B cell (primary cell): Measurements from ENCODE around the gene HOXD9. TPM values are rescaled to one million over a fixed set of nuclear protein-coding genes. Genes with fewer than 3 reads are reported as not detected.

ENCODE experiments used
- ATAC-seq: fragments of 200-7000 bp; cut with Tn5 transposase; one replicate; pipeline ENCODE4 v1.10.0; 2021; ENCODE audit warnings: low read depth, mild to moderate bottlenecking, moderate number of reproducible peaks, moderate library complexity
- CTCF ChIA-PET: fragments of 350-600 bp; sonication (Branson Sonifier 250); formaldehyde crosslinking; loops from one replicate; lab custom pipeline; 2021; ENCODE audit warnings: antibody characterized with exemption, inconsistent platforms; lab: Charles Lee
- POLR2A ChIA-PET: fragments of 350-600 bp; sonication (Branson Sonifier 250); formaldehyde crosslinking; loops from one replicate; lab custom pipeline; 2021; ENCODE audit warnings: antibody characterized with exemption; lab: Charles Lee
- DNase-seq: peaks from one replicate; pipeline ENCODE4 v3.0.0; 2013
- H2AFZ ChIP-seq: 2 replicates; pipeline ENCODE4 v1.6.1; 2012; ENCODE audit warnings: mild to moderate bottlenecking, low read depth, low read length; ENCODE audit not compliant: insufficient read depth, poor library complexity, severe bottlenecking
- H3K27ac ChIP-seq, 2 donors: 1 replicate in 1 of 2; 2 replicates in 1 of 2; pipeline ENCODE4 v1.5.1; 2012 to 2013; ENCODE audit warnings: low read length in 2 of 2, mild to moderate bottlenecking in 2 of 2, moderate library complexity in 1 of 2
- H3K27me3 ChIP-seq, 4 experiments: fragments of 200-600 bp in 1 of 4; sonication (generic) in 1 of 4; replicated peaks in 1 of 4; 1 replicate in 2 of 4; 2 replicates in 2 of 4; pipeline versions ENCODE4 v1.6.1 to v1.7.0; 2013 to 2016; ENCODE audit warnings: low read length in 3 of 4, mild to moderate bottlenecking in 2 of 4, mixed read lengths in 1 of 4, moderate library complexity in 1 of 4; ENCODE audit not compliant: insufficient read depth in 4 of 4, control insufficient read depth in 3 of 4; ENCODE audit errors: control extremely low read depth in 1 of 4
- H3K36me3 ChIP-seq, 2 experiments: replicated peaks in 1 of 2; 1 replicate in 1 of 2; 2 replicates in 1 of 2; pipeline versions ENCODE4 v1.6.1 to v1.7.1; 2013; ENCODE audit warnings: low read length in 1 of 2; ENCODE audit not compliant: insufficient read depth in 2 of 2, control insufficient read depth in 1 of 2; ENCODE audit errors: control extremely low read depth in 1 of 2, extremely low read depth in 1 of 2
- H3K4me1 ChIP-seq, 2 donors: fragments of 200-600 bp in 1 of 2; sonication (generic) in 1 of 2; 1 replicate in 1 of 2; 2 replicates in 1 of 2; pipeline versions ENCODE4 v1.5.1 to v1.6.1; 2013 to 2017; ENCODE audit warnings: low read length in 2 of 2; ENCODE audit not compliant: control insufficient read depth in 2 of 2, insufficient read depth in 2 of 2
- H3K4me2 ChIP-seq: replicated peaks from 2 replicates; pipeline ENCODE3; 2012; ENCODE audit warnings: mild to moderate bottlenecking, low read depth, low read length; ENCODE audit not compliant: poor library complexity, severe bottlenecking
- H3K4me3 ChIP-seq, 5 experiments: fragments of 200-600 bp in 1 of 5; sonication (generic) in 1 of 5; 1 replicate in 3 of 5; 2 replicates in 2 of 5; pipeline versions ENCODE4 v1.5.1 to v1.7.0; 2011 to 2016; ENCODE audit warnings: low read length in 4 of 5, mild to moderate bottlenecking in 4 of 5, low read depth in 2 of 5, control low read depth in 1 of 5, moderate library complexity in 1 of 5; ENCODE audit not compliant: insufficient read depth in 1 of 5; ENCODE audit errors: control extremely low read depth in 1 of 5, extremely low read depth in 1 of 5
- H3K79me2 ChIP-seq: fragments of 200-600 bp; sonication (generic); one replicate; pipeline ENCODE4 v1.6.0; 2016; ENCODE audit warnings: low read length; ENCODE audit not compliant: control insufficient read depth, insufficient read depth
- H3K9ac ChIP-seq: fragments of 200-600 bp; sonication (generic); 2 replicates; pipeline ENCODE4 v1.6.1; 2017; ENCODE audit warnings: mild to moderate bottlenecking, low read length, moderate library complexity
- H3K9me3 ChIP-seq, 3 donors: one replicate each; pipeline versions ENCODE4 v1.6.1 to v1.7.1; 2013; ENCODE audit warnings: low read length in 2 of 3; ENCODE audit not compliant: control insufficient read depth in 2 of 3, insufficient read depth in 1 of 3; ENCODE audit errors: control extremely low read depth in 1 of 3
- H4K20me1 ChIP-seq: 2 replicates; pipeline ENCODE4 v1.6.0; 2012; ENCODE audit warnings: mild to moderate bottlenecking, low read length; ENCODE audit not compliant: insufficient read depth, control insufficient read depth, poor library complexity, severe bottlenecking
- H3K27ac Mint-ChIP-seq: one replicate; pipeline ENCODE4 v1.8.0; 2021; ENCODE audit warnings: mixed read lengths
- H3K27me3 Mint-ChIP-seq: one replicate; pipeline ENCODE4 v1.8.0; 2021; ENCODE audit warnings: mixed read lengths
- H3K4me1 Mint-ChIP-seq: one replicate; pipeline ENCODE4 v1.8.0; 2021; ENCODE audit warnings: mixed read lengths
- H3K4me3 Mint-ChIP-seq: one replicate; pipeline ENCODE4 v1.8.0; 2021; ENCODE audit warnings: mixed read lengths
- H3K9me3 Mint-ChIP-seq: one replicate; pipeline ENCODE4 v1.8.0; 2022; ENCODE audit warnings: mixed read lengths; ENCODE audit not compliant: insufficient read depth
- EZH2 ChIP-seq: IDR thresholded peaks from 2 replicates; pipeline ENCODE4 v1.6.1; 2012; ENCODE audit warnings: borderline replicate concordance, low read depth, mild to moderate bottlenecking, moderate library complexity, low read length; ENCODE audit not compliant: insufficient read depth, poor library complexity, severe bottlenecking
- WGBS: methylation state at CpG from one replicate; pipeline ENCODE4 v1.1.5; 2013; ENCODE audit warnings: missing lambda C conversion rate; ENCODE audit not compliant: insufficient coverage; 5-methylcytosine and 5-hydroxymethylcytosine counted together
- intact Hi-C: fragments of 100-400 bp; cut with micrococcal nuclease; formaldehyde crosslinking; loops from one replicate; pipeline ENCODE4 v1.10.0; 2022
- polyA plus RNA-seq: library from polyadenylated mRNA; depleted of rRNA; stranded (reverse); fragments of >200 nt; gene quantifications from 2 replicates; pipeline ENCODE4 v1.2.3, GENCODE V29; 2012
- total RNA-seq, 2 donors: library from RNA; stranded (reverse); fragments of 120-200 nt in 1 of 2; gene quantifications; 1 replicate in 1 of 2; 2 replicates in 1 of 2; pipeline versions ENCODE4 v1.2.3 to v1.2.4, GENCODE V29; 2013 to 2022
- TF ChIP-seq, protein P1 (sequence below): fragments of 200-600 bp; IDR thresholded peaks from one replicate; pipeline ENCODE4 v1.8.0; 2022; ENCODE audit warnings: antibody characterized with exemption, mild to moderate bottlenecking

The HOXD9 gene
- total and polyA plus RNA-seq, 2 donors (not counting 1 experiment from before 2014, with no cell fraction given) = not detected

DNA sequence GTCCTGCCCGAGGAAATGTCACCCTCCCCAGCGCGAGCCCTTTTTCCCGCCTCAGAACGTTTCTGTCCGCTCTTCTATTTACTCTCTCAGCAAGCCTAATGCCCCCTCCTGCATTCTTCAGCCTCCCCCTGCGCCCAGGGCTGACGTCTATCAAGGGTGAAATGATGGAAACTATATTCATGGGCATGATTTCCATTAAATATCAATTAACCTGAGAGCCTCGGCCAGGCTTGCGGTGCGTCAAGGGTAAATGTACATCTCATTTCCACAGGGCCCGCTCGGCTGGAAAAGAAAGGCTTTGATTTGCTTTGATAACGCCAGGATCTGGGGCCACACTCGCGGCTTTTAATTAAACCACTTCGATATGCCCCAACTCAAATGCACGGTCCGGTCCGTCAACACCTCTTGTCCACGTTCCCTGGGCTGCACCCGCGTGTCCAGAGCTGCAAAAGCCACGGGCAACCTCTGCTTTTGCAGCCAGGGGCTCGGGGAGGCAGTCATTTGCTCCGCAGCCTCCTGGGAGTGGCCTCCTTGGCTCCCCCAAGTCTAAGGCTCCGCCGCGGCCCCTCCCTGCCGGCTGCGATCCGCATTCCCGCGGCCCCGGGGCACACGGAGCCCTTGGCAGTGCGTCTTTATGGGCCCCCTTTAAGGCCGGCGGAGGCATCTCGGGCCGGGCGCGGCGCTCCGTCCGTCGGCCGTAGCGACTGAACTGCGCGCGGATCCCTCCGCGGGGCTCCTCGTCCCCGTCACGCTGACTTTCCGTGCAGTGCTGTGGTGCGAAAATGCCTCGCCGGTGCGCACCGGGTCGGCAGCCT, 6.7 kb downstream of the HOXD9 start, which contains the start of gene HOXD8:
Gene HOXD8, plus strand, starts transcription at position 724 of the 815 bp plus-strand sequence. CDS start 662 bp downstream, outside the sequence.
- TF ChIP-seq, protein P1, sequence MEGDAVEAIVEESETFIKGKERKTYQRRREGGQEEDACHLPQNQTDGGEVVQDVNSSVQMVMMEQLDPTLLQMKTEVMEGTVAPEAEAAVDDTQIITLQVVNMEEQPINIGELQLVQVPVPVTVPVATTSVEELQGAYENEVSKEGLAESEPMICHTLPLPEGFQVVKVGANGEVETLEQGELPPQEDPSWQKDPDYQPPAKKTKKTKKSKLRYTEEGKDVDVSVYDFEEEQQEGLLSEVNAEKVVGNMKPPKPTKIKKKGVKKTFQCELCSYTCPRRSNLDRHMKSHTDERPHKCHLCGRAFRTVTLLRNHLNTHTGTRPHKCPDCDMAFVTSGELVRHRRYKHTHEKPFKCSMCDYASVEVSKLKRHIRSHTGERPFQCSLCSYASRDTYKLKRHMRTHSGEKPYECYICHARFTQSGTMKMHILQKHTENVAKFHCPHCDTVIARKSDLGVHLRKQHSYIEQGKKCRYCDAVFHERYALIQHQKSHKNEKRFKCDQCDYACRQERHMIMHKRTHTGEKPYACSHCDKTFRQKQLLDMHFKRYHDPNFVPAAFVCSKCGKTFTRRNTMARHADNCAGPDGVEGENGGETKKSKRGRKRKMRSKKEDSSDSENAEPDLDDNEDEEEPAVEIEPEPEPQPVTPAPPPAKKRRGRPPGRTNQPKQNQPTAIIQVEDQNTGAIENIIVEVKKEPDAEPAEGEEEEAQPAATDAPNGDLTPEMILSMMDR = no peak
- TF ChIP-seq EZH2 = peak; percentile 65

More for the DNA sequence above, 6.7 kb downstream of the HOXD9 start, which contains the start of gene HOXD8:
- H3K79me2 ChIP-seq = no peaks in the 10 kb centered on the region
- peak within 1 kb of the TSS; percentile 24 for H2AFZ ChIP-seq
- no peak within 1 kb of the TSS for H3K27ac ChIP-seq
- no peaks in the 10 kb centered on the region for H3K36me3 ChIP-seq
- 8% methylated on average over 52 of the region's 64 CpGs for WGBS
- H3K4me2 ChIP-seq = peak within 1 kb of the TSS; percentile 71
- DNase-seq (no peak), ATAC-seq (no peak)
- peak within 1 kb of the TSS; percentile 63 for H3K4me3 Mint-ChIP-seq
- H4K20me1 ChIP-seq = no peaks in the 10 kb centered on the region
- peak within 1 kb of the TSS; percentile 15 for H3K27ac Mint-ChIP-seq
- H3K27me3 Mint-ChIP-seq = peaks cover 75% of the 10 kb centered on the region
- H3K9me3 ChIP-seq = peaks cover 0 to 21% (median 0%) of the 10 kb centered on the region in 3 donors
- H3K9me3 Mint-ChIP-seq = no peaks in the 10 kb centered on the region
- H3K4me1 ChIP-seq = peaks cover 26 to 38% of the 10 kb centered on the region in 2 donors
- H3K27me3 ChIP-seq = peaks cover 0 to 85% (median 73%) of the 10 kb centered on the region in 4 experiments
- H3K4me1 Mint-ChIP-seq = peaks cover 26% of the 10 kb centered on the region
- peak within 1 kb of the TSS in 2 of 5 experiments; percentile 21 to 29 for H3K4me3 ChIP-seq
- ChIA-PET CTCF (interaction anchor here (1.0 to 4.6 kb wide), 7 partner anchors 33 to 1019 kb away, joined by 3 to 110 read pairs (median 25); no protein-coding TSS in a partner anchor), POLR2A (no interaction called here)
- H3K9ac ChIP-seq = peak within 1 kb of the TSS; percentile 30
- intact Hi-C loops = loop anchor here (5.0 kb wide), 1 partner anchor 1033 kb away; no protein-coding TSS in a partner anchor
